ENCODE results near the gene SLC5A2. TPM values are rescaled to one million over a fixed set of nuclear protein-coding genes. Genes with fewer than 3 reads are reported as not detected.
A peak's percentile ranks its signal among the peaks of the same experiment; 100 is the strongest.

SLC5A2 gene
- total and polyA plus RNA-seq, 2 of the 13 experiments (the other 11 are each of a cell fraction or from before 2014, with no cell fraction given), result 0.24 to 0.97 TPM

- TF ChIP-seq ZNF17 (CRISPR knock-in tag; IDR thresholded peaks at IDR 0.05) (no peak), CCDC6 (CRISPR knock-in tag; IDR thresholded peaks at IDR 0.05) (0 out of 2 replicates have a peak, but pooled peaks have one; percentile 53), ZNF30 (CRISPR knock-in tag; IDR thresholded peaks at IDR 0.05) (no peak), ZNF251 (CRISPR knock-in tag; IDR thresholded peaks at IDR 0.05) (no peak), ZNF7 (CRISPR knock-in tag; IDR thresholded peaks at IDR 0.05) (no peak), ZMAT3 (CRISPR knock-in tag; conservative IDR thresholded peaks at IDR 0.05) (no peak), MAZ (IDR thresholded peaks at IDR 0.05; ENCODE audit: borderline replicate concordance, low read depth, low read length) (no peak), MAZ (CRISPR knock-in tag; IDR thresholded peaks at IDR 0.05; ENCODE audit: low read depth) (no peak), E2F5 (CRISPR knock-in tag; conservative IDR thresholded peaks at IDR 0.05) (no peak), ZBTB21 (CRISPR knock-in tag; IDR thresholded peaks at IDR 0.05) (0 out of 2 replicates have a peak, but pooled peaks have one; percentile 47), ZBTB40 (IDR thresholded peaks at IDR 0.05) (no peak), ZBTB40 (CRISPR knock-in tag; IDR thresholded peaks at IDR 0.05) (0 out of 2 replicates have a peak, but pooled peaks have one; percentile 36), NCOR1 (IDR thresholded peaks at IDR 0.05; ENCODE audit: borderline replicate concordance, low read length) (no peak), YEATS4 (CRISPR knock-in tag; IDR thresholded peaks at IDR 0.05; ENCODE audit: borderline replicate concordance) (peak; percentile 8; the same call in 1 of the 2 replicates), RBM39 (IDR thresholded peaks at IDR 0.05; ENCODE audit: low read depth, low read length, poor library complexity, severe bottlenecking) (no peak), FOXC1 (CRISPR knock-in tag; IDR thresholded peaks at IDR 0.05; ENCODE audit: borderline replicate concordance) (peak; percentile 72), ZNF704 (CRISPR knock-in tag; IDR thresholded peaks at IDR 0.05; ENCODE audit: borderline replicate concordance) (no peak), JDP2 (CRISPR knock-in tag; IDR thresholded peaks at IDR 0.05; ENCODE audit: borderline replicate concordance) (no peak)
Measured at GRCh38 chr16:31453255-31454204, 29.4 kb upstream of the SLC5A2 start (continued).
